Fibroblast of mammary gland (primary cell): ENCODE results near the gene MSI2.

Source experiments
- DNase-seq: peaks from one replicate; pipeline ENCODE4 v3.0.0-alpha.2; 2010; ENCODE audit warnings: low read depth
- H3K4me3 ChIP-seq: 2 replicates; pipeline ENCODE4 v1.5.1; 2011; ENCODE audit warnings: low read depth, mild to moderate bottlenecking, low read length, moderate library complexity; ENCODE audit not compliant: control insufficient read depth
- CTCF ChIP-seq: conservative IDR thresholded peaks from 2 replicates; pipeline ENCODE4 v1.5.1; 2011; ENCODE audit warnings: low read depth, low read length, inconsistent platforms; ENCODE audit not compliant: control insufficient read depth, insufficient read depth

MSI2 gene

GRCh38 chr17:57701124-57701523 is 444.8 kb downstream of the MSI2 start:
- no peak for DNase-seq

GRCh38 chr17:57703273-57703672 is 446.9 kb downstream of the MSI2 start:
- DNase-seq = no peak
- TF ChIP-seq CTCF = no peak
- H3K4me3 ChIP-seq = no peak overlapping the region

More at GRCh38 chr17:57701124-57701523, 444.8 kb downstream of the MSI2 start:
- TF ChIP-seq CTCF = no peak
- no peak overlapping the region for H3K4me3 ChIP-seq

GRCh38 chr17:57704448-57704847 is 448.1 kb downstream of the MSI2 start:
- DNase-seq = no peak
- H3K4me3 ChIP-seq = no peak overlapping the region
- no peak for TF ChIP-seq CTCF

- no peak overlapping the region for H3K4me3 ChIP-seq
- no peak for TF ChIP-seq CTCF
- no peak for DNase-seq
Observed at GRCh38 chr17:57705921-57706695, 449.8 kb downstream of the MSI2 start.

- TF ChIP-seq CTCF = no peak
- H3K4me3 ChIP-seq = no peak overlapping the region
- no peak for DNase-seq
Observed at GRCh38 chr17:57706761-57707160, 450.4 kb downstream of the MSI2 start.

GRCh38 chr17:57707892-57708291 is 451.6 kb downstream of the MSI2 start:
- no peak for DNase-seq
- no peak for TF ChIP-seq CTCF
- no peak overlapping the region for H3K4me3 ChIP-seq
